GM23338 (cell line): Measurements from ENCODE around the gene ZNF860. TPM values are rescaled to one million over a fixed set of nuclear protein-coding genes. Genes with fewer than 3 reads are reported as not detected.

Source experiments
- ATAC-seq: fragments of 200-7000 bp; cut with Tn5 transposase; 3 replicates; pipeline ENCODE4 v1.9.1; 2020
- DNase-seq: peaks from one replicate; pipeline ENCODE4 v3.0.0-alpha.2; 2015; ENCODE audit warnings: low spot score
- H2AFZ ChIP-seq: fragments of 200-600 bp; sonication (generic); 2 replicates; pipeline ENCODE4 v1.8.0; 2016; ENCODE audit warnings: antibody characterized with exemption, mild to moderate bottlenecking, moderate library complexity
- H3F3A ChIP-seq: fragments of 200-600 bp; sonication (generic); replicated peaks from 2 replicates; pipeline ENCODE4 v1.8.0; 2017; ENCODE audit warnings: antibody characterized with exemption, mixed run types, low read depth
- H3K27ac ChIP-seq: fragments of 200-600 bp; sonication (generic); 2 replicates; pipeline ENCODE4 v1.6.1; 2016; ENCODE audit warnings: low read depth
- H3K27me3 ChIP-seq: fragments of 200-600 bp; sonication (generic); 2 replicates; pipeline ENCODE4 v1.8.0; 2016; ENCODE audit warnings: mild to moderate bottlenecking, mixed run types, moderate library complexity; ENCODE audit not compliant: insufficient read depth
- H3K36me3 ChIP-seq: fragments of 200-600 bp; sonication (generic); 2 replicates; pipeline ENCODE4 v1.8.0; 2016; ENCODE audit warnings: mild to moderate bottlenecking; ENCODE audit not compliant: insufficient read depth
- H3K4me1 ChIP-seq: fragments of 200-600 bp; sonication (generic); 2 replicates; pipeline ENCODE4 v1.8.0; 2016; ENCODE audit warnings: mild to moderate bottlenecking, moderate library complexity; ENCODE audit not compliant: insufficient read depth
- H3K4me2 ChIP-seq: fragments of 200-600 bp; sonication (generic); 2 replicates; pipeline ENCODE4 v1.7.1; 2017; ENCODE audit warnings: mixed run types
- H3K4me3 ChIP-seq: fragments of 200-600 bp; sonication (generic); 2 replicates; pipeline ENCODE4 v1.6.1; 2016; ENCODE audit warnings: mixed run types
- H3K79me2 ChIP-seq: fragments of 200-600 bp; sonication (generic); replicated peaks from 2 replicates; pipeline ENCODE4 v1.8.0; 2017; ENCODE audit warnings: mild to moderate bottlenecking; ENCODE audit not compliant: insufficient read depth
- H3K9me2 ChIP-seq: fragments of 200-600 bp; sonication (generic); 2 replicates; pipeline ENCODE4 v1.8.0; 2017; ENCODE audit not compliant: insufficient read depth
- H4K20me1 ChIP-seq: fragments of 200-600 bp; sonication (generic); replicated peaks from 2 replicates; pipeline ENCODE4 v1.8.0; 2017; ENCODE audit warnings: mild to moderate bottlenecking; ENCODE audit not compliant: insufficient read depth
- H3K27ac Mint-ChIP-seq: 2 replicates; pipeline ENCODE4 v1.8.0; 2020; ENCODE audit warnings: inconsistent platforms, mild to moderate bottlenecking, moderate library complexity, mixed read lengths
- H3K27me3 Mint-ChIP-seq: 3 replicates; pipeline ENCODE4 v1.8.0; 2022; ENCODE audit warnings: low read depth, mild to moderate bottlenecking, moderate library complexity, mixed read lengths, inconsistent platforms; ENCODE audit not compliant: insufficient read depth, poor library complexity
- H3K36me3 Mint-ChIP-seq: 3 replicates; pipeline ENCODE4 v1.8.0; 2021; ENCODE audit warnings: low read depth, mild to moderate bottlenecking, inconsistent platforms, moderate library complexity, mixed read lengths
- H3K4me1 Mint-ChIP-seq: 3 replicates; pipeline ENCODE4 v1.8.0; 2020; ENCODE audit warnings: mild to moderate bottlenecking, inconsistent platforms, mixed read lengths
- H3K4me3 Mint-ChIP-seq: 3 replicates; pipeline ENCODE4 v1.8.0; 2021; ENCODE audit warnings: moderate library complexity, mild to moderate bottlenecking, inconsistent platforms, mixed read lengths
- H3K9me3 Mint-ChIP-seq: 3 replicates; pipeline ENCODE4 v1.8.0; 2020; ENCODE audit warnings: moderate library complexity, mild to moderate bottlenecking, inconsistent platforms, mixed read lengths
- CREB1 ChIP-seq: fragments of 250-450 bp; sonication (Bioruptor Pico); IDR thresholded peaks from 2 replicates; pipeline ENCODE4 v1.5.0; 2020; ENCODE audit warnings: low read depth, mild to moderate bottlenecking, moderate library complexity
- JUNB ChIP-seq: IDR thresholded peaks from one replicate; pipeline ENCODE4 v1.6.1; 2016; ENCODE audit warnings: antibody characterized with exemption; ENCODE audit not compliant: unreplicated experiment
- NANOG ChIP-seq: IDR thresholded peaks from 2 replicates; pipeline ENCODE4 v1.6.1; 2016; ENCODE audit warnings: antibody characterized with exemption, borderline replicate concordance
- POLR2AphosphoS5 ChIP-seq: IDR thresholded peaks from 2 replicates; pipeline ENCODE4 v1.6.1; 2016; ENCODE audit warnings: antibody characterized with exemption, low read depth
- REST ChIP-seq: IDR thresholded peaks from one replicate; pipeline ENCODE4 v1.6.1; 2018; ENCODE audit warnings: antibody characterized with exemption; ENCODE audit not compliant: unreplicated experiment
- STAT1 ChIP-seq: IDR thresholded peaks from one replicate; pipeline ENCODE4 v1.6.1; 2016; ENCODE audit warnings: antibody characterized with exemption; ENCODE audit not compliant: unreplicated experiment
- ZNF331 ChIP-seq: fragments of 250-450 bp; sonication (Bioruptor Pico); IDR thresholded peaks from 2 replicates; pipeline ENCODE4 v1.5.0; 2020; ENCODE audit warnings: low read depth, mild to moderate bottlenecking, moderate library complexity
- polyA plus RNA-seq: library from polyadenylated mRNA; unstranded; fragments of >200 nt; fragmentation: Nextera tagmentation; extraction: Ambion mirVana; gene quantifications from 2 replicates; pipeline ENCODE4 v1.2.1, GENCODE V29; 2016
- total RNA-seq: library from RNA; depleted of rRNA; stranded (reverse); fragments of >200 nt; shearing (Covaris generic); gene quantifications from 2 replicates; pipeline ENCODE4 v1.2.3, GENCODE V29; 2014
- TF ChIP-seq, protein P1 (sequence below): IDR thresholded peaks from 2 replicates; pipeline ENCODE4 v1.6.1; 2016; ENCODE audit warnings: antibody characterized with exemption
- TF ChIP-seq, protein P2 (sequence below), 2 experiments: fragments of 200-600 bp in 1 of 2; sonication (generic) in 1 of 2; conservative IDR thresholded peaks; 2 replicates each; pipeline versions ENCODE4 v1.5.1 to v1.6.1; 2016 to 2017; ENCODE audit warnings: antibody characterized with exemption in 2 of 2, low read depth in 2 of 2, mild to moderate bottlenecking in 2 of 2, moderate library complexity in 1 of 2

Gene ZNF860
- total and polyA plus RNA-seq, 2 experiments from 2014 or later: 5.2 to 12.4 TPM

DNA sequence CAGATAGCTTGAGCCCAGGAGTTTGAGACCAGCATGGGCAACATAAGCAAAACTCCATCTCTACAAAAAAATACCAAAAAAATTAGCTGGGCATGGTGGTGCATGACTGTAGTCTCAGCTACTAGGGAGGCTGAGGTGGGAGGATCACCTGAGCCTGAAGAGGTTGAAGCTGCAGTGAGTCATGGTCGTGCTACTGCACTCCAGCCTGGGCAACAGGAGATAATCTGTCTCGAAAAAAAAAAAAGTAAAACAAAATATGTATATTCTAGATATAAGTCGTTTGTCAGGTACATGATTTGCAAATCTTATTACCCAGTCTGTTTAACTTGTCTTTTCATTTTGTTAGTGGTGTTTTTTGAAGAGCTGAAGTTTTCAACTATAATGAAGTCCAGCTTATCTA, 40.2 kb downstream of the ZNF860 start (continued):
- TF ChIP-seq CREB1 (CRISPR knock-in tag): no peak
- TF ChIP-seq ZNF331: no peak
- TF ChIP-seq, protein P1, sequence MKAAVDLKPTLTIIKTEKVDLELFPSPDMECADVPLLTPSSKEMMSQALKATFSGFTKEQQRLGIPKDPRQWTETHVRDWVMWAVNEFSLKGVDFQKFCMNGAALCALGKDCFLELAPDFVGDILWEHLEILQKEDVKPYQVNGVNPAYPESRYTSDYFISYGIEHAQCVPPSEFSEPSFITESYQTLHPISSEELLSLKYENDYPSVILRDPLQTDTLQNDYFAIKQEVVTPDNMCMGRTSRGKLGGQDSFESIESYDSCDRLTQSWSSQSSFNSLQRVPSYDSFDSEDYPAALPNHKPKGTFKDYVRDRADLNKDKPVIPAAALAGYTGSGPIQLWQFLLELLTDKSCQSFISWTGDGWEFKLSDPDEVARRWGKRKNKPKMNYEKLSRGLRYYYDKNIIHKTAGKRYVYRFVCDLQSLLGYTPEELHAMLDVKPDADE: no peak
- TF ChIP-seq REST: no peak
- no peak for TF ChIP-seq JUNB
- TF ChIP-seq, protein P2, sequence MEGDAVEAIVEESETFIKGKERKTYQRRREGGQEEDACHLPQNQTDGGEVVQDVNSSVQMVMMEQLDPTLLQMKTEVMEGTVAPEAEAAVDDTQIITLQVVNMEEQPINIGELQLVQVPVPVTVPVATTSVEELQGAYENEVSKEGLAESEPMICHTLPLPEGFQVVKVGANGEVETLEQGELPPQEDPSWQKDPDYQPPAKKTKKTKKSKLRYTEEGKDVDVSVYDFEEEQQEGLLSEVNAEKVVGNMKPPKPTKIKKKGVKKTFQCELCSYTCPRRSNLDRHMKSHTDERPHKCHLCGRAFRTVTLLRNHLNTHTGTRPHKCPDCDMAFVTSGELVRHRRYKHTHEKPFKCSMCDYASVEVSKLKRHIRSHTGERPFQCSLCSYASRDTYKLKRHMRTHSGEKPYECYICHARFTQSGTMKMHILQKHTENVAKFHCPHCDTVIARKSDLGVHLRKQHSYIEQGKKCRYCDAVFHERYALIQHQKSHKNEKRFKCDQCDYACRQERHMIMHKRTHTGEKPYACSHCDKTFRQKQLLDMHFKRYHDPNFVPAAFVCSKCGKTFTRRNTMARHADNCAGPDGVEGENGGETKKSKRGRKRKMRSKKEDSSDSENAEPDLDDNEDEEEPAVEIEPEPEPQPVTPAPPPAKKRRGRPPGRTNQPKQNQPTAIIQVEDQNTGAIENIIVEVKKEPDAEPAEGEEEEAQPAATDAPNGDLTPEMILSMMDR (conservative IDR thresholded peaks at IDR 0.05; ENCODE audit: low read depth in 2 of 2): no peak
- no peak for TF ChIP-seq NANOG
- no peak for TF ChIP-seq STAT1

- no peaks in the 10 kb centered on the region; the same call in 1 of the 2 replicates for H3K4me1 ChIP-seq
- DNase-seq (no peak), ATAC-seq (no peak)
- no peaks in the 10 kb centered on the region for H3K27me3 ChIP-seq
- H3K27ac ChIP-seq: no peak overlapping the region
- H3K4me2 ChIP-seq: no peak overlapping the region
- no peak overlapping the region for H3K27ac Mint-ChIP-seq
- no peak overlapping the region for H3K4me3 ChIP-seq
- no peaks in the 10 kb centered on the region for H4K20me1 ChIP-seq
- no peak overlapping the region for H2AFZ ChIP-seq
- H3K4me3 Mint-ChIP-seq: no peak overlapping the region
- H3K9me3 Mint-ChIP-seq: no peaks in the 10 kb centered on the region
- no peaks in the 10 kb centered on the region for H3K9me2 ChIP-seq
- H3K36me3 Mint-ChIP-seq: no peaks in the 10 kb centered on the region
- H3K4me1 Mint-ChIP-seq: peaks cover 4% of the 10 kb centered on the region
- H3F3A ChIP-seq: no peaks in the 10 kb centered on the region
- H3K36me3 ChIP-seq: no peaks in the 10 kb centered on the region
- no peak for TF ChIP-seq NANOG
- no peak for TF ChIP-seq POLR2AphosphoS5
- no peaks in the 10 kb centered on the region for H3K79me2 ChIP-seq
- H3K27me3 Mint-ChIP-seq: no peaks in the 10 kb centered on the region
Measured at GRCh38 chr3:32022947-32023346, 41.4 kb downstream of the ZNF860 start.
